A549 (cell line): Measurements from ENCODE around the gene DDX10. TPM values are rescaled to one million over a fixed set of nuclear protein-coding genes. Genes with fewer than 3 reads are reported as not detected.

Experiments used
- ATAC-seq, 2 experiments: fragments of 200-7000 bp in 1 of 2; fragments of >200 bp in 1 of 2; cut with Nextera tagmentation in 1 of 2; cut with Tn5 transposase in 1 of 2; 3 replicates each; pipeline versions ENCODE4 v1.8.0 to v1.9.1; 2018 to 2020; ENCODE audit warnings: mild to moderate bottlenecking in 1 of 2, moderate library complexity in 1 of 2
- CTCF ChIA-PET: fragments of 300-600 bp; sonication (Branson Sonifier 250); formaldehyde crosslinking; extraction: SDS; loops from one replicate; lab custom pipeline; 2021; ENCODE audit warnings: antibody characterized with exemption, inconsistent platforms; lab: Yijun Ruan, JAX
- POLR2A ChIA-PET: fragments of 350-600 bp; formaldehyde crosslinking; extraction: SDS; loops from one replicate; lab custom pipeline; 2021; ENCODE audit warnings: antibody characterized with exemption, inconsistent platforms; lab: Yijun Ruan, JAX
- DNase-seq, 2 experiments: peaks; one replicate each; pipeline versions ENCODE4 v3.0.0 to v3.0.0-alpha.2; 2011 to 2016; ENCODE audit warnings: low read depth in 1 of 2, low spot score in 1 of 2
- FAIRE-seq: peaks from 2 replicates; lab custom pipeline; 2011; peaks lifted over from hg19 to GRCh38; lab: Jason Lieb, UNC
- H3K27ac ChIP-seq, 2 experiments: fragments of >200 bp; sonication (Bioruptor Twin); formaldehyde crosslinking; 3 replicates each; pipeline ENCODE4 v1.5.1; 2016 to 2017
- H3K4me1 ChIP-seq: fragments of >200 bp; sonication (Bioruptor Twin); formaldehyde crosslinking; 3 replicates; pipeline ENCODE4 v1.6.1; 2016
- H3K4me2 ChIP-seq: fragments of >200 bp; sonication (Bioruptor Twin); formaldehyde crosslinking; 3 replicates; pipeline ENCODE4 v1.6.1; 2016
- H3K4me3 ChIP-seq: fragments of >200 bp; sonication (Bioruptor Twin); formaldehyde crosslinking; 3 replicates; pipeline ENCODE4 v1.5.1; 2016
- H3K9me3 ChIP-seq: fragments of >200 bp; sonication (Bioruptor Twin); formaldehyde crosslinking; 3 replicates; pipeline ENCODE4 v1.6.1; 2016
- BHLHE40 ChIP-seq: IDR thresholded peaks from 2 replicates; pipeline ENCODE4 v1.6.1; 2012; ENCODE audit warnings: low read depth, low read length, inconsistent platforms
- CBX8 ChIP-seq: fragments of 200-600 bp; sonication (generic); IDR thresholded peaks from 2 replicates; pipeline ENCODE4 v1.6.1; 2016
- CEBPB ChIP-seq, 2 experiments: fragments of >200 bp in 1 of 2; sonication (Bioruptor Twin) in 1 of 2; formaldehyde crosslinking in 1 of 2; IDR thresholded peaks; 2 replicates each; pipeline ENCODE4 v1.6.1; 2012 to 2016
- CHD2 ChIP-seq: fragments of 150-350 bp; IDR thresholded peaks from 2 replicates; pipeline ENCODE4 v1.6.1; 2014; ENCODE audit warnings: low read length; ENCODE audit not compliant: partially characterized antibody
- CHD4 ChIP-seq: fragments of 200-600 bp; sonication (generic); IDR thresholded peaks from 2 replicates; pipeline ENCODE4 v1.6.1; 2016; ENCODE audit warnings: antibody characterized with exemption, mild to moderate bottlenecking, borderline replicate concordance
- EHF ChIP-seq: fragments of 250-450 bp; sonication (Bioruptor Pico); IDR thresholded peaks from 2 replicates; pipeline ENCODE4 v1.5.0; 2020; ENCODE audit warnings: mild to moderate bottlenecking
- EHMT2 ChIP-seq: fragments of 200-600 bp; sonication (generic); IDR thresholded peaks from 2 replicates; pipeline ENCODE4 v1.6.1; 2016; ENCODE audit warnings: antibody characterized with exemption, low read depth, mild to moderate bottlenecking, moderate library complexity
- FOXS1 ChIP-seq: fragments of 250-450 bp; sonication (Bioruptor Pico); IDR thresholded peaks from 2 replicates; pipeline ENCODE4 v1.5.0; 2020; ENCODE audit warnings: mild to moderate bottlenecking, moderate library complexity
- GATA3 ChIP-seq: IDR thresholded peaks from 2 replicates; pipeline ENCODE4 v1.6.1; 2012; ENCODE audit warnings: borderline replicate concordance
- HEYL ChIP-seq: fragments of 250-450 bp; sonication (Bioruptor Pico); IDR thresholded peaks from 2 replicates; pipeline ENCODE4 v1.8.0; 2021; ENCODE audit warnings: mild to moderate bottlenecking, moderate library complexity
- HOXA7 ChIP-seq: fragments of 250-450 bp; sonication (Bioruptor Pico); IDR thresholded peaks from 2 replicates; pipeline ENCODE4 v1.5.0; 2020; ENCODE audit warnings: mild to moderate bottlenecking, moderate library complexity
- MAFK ChIP-seq: fragments of 450-650 bp; IDR thresholded peaks from 2 replicates; pipeline ENCODE4 v1.6.1; 2014; ENCODE audit not compliant: partially characterized antibody
- MYC ChIP-seq: IDR thresholded peaks from 2 replicates; pipeline ENCODE4 v1.6.1; 2012; ENCODE audit warnings: mild to moderate bottlenecking, inconsistent platforms, low read length, improper control_type of control experiment, borderline replicate concordance
- POLR2A ChIP-seq: IDR thresholded peaks from 2 replicates; pipeline ENCODE4 v1.6.1; 2012; ENCODE audit warnings: mild to moderate bottlenecking, low read length
- POLR2AphosphoS2 ChIP-seq: conservative IDR thresholded peaks from 2 replicates; pipeline ENCODE4 v1.6.1; 2012; ENCODE audit warnings: low read length, improper control_type of control experiment, inconsistent platforms
- RCOR1 ChIP-seq: fragments of 150-350 bp; IDR thresholded peaks from 2 replicates; pipeline ENCODE4 v1.6.1; 2014; ENCODE audit warnings: antibody characterized with exemption, low read length, low read depth
- SMC3 ChIP-seq: fragments of >200 bp; sonication (Bioruptor Twin); formaldehyde crosslinking; IDR thresholded peaks from 3 replicates; pipeline ENCODE4 v1.6.1; 2018; ENCODE audit warnings: inconsistent platforms
- ZSCAN20 ChIP-seq: fragments of 250-450 bp; sonication (Bioruptor Pico); IDR thresholded peaks from 2 replicates; pipeline ENCODE4 v1.8.0; 2022; ENCODE audit warnings: mild to moderate bottlenecking, moderate library complexity
- WGBS: methylation state at CpG from one replicate; pipeline ENCODE4 v1.1.6; 2017; ENCODE audit errors: missing lambda C conversion rate; 5-methylcytosine and 5-hydroxymethylcytosine counted together
- polyA plus RNA-seq, 4 experiments: library from polyadenylated mRNA; depleted of rRNA in 3 of 4; stranded (reverse); fragments of >200 nt; fragmentation: RNase III in 1 of 4; extraction: RNeasy Plus Mini Kit Qiagen cat#74134 plus additional on column Dnase treatment in 1 of 4; gene quantifications; 2 replicates in 3 of 4; 3 replicates in 1 of 4; pipeline ENCODE4 v1.2.3, GENCODE V29; 2011 to 2017
- TF ChIP-seq, protein P1 (sequence below): fragments of >200 bp; sonication (Bioruptor Twin); formaldehyde crosslinking; IDR thresholded peaks from 2 replicates; pipeline ENCODE4 v1.6.1; 2016
- TF ChIP-seq, protein P2 (sequence below): fragments of 200-600 bp; sonication (generic); IDR thresholded peaks from 2 replicates; pipeline ENCODE4 v1.6.1; 2016; ENCODE audit warnings: antibody characterized with exemption, mild to moderate bottlenecking, moderate library complexity
- TF ChIP-seq, protein P3 (sequence below): fragments of 250-450 bp; sonication (Bioruptor Pico); IDR thresholded peaks from 2 replicates; pipeline ENCODE4 v1.5.0; 2021; ENCODE audit warnings: mild to moderate bottlenecking, moderate library complexity, borderline replicate concordance
- TF ChIP-seq, protein P4 (sequence below): fragments of >200 bp; sonication (Bioruptor Twin); formaldehyde crosslinking; IDR thresholded peaks from 3 replicates; pipeline ENCODE4 v1.6.1; 2016

Gene DDX10
- polyA plus RNA-seq, 2 of the 4 experiments (the other 2 are of a cell fraction), result 46.0 to 189 TPM

DNA sequence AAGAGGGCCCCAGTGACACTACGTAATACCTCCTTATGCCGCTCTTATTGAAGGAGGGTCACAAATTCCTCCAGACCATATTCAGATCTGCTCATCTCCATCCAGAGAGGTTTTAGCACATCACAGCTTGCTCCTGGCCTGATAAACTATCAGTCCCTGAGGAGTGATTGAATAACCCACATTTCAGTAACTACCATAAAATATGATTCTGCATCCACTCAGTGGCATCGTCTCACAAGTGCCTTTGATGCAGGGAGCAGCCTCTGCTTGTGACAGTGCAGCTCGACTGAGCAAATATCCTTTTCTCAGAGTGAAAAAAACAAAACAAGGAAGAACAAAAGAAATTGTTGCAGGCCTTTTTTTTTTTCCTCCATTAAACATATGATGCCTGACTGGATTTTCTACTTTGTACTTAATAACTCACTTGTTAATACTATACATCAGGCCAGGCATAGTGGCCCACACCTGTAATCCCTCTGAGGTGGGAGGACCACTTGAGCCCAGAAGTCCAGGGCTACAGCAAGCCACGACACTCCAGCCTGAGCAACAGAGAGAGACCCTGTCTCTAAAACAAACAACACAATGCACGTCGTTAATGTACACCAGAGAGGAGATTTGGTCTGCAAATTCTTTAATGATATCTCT, 64.5 kb downstream of the DDX10 start:
- ATAC-seq (no peak), DNase-seq (no peak), FAIRE-seq (no peak)
- Histone ChIP-seq H3K4me2 (no peak overlapping the region), H3K9me3 (peaks cover 6% of the 10 kb centered on the region; the same call in 1 of the 3 replicates), H3K4me1 (peaks cover 15% of the 10 kb centered on the region; the same call in 2 of the 3 replicates), H3K4me3 (no peak overlapping the region), H3K27ac (no peak overlapping the region)
- 86% methylated on average over 7 of the region's 7 CpGs for WGBS
- TF ChIP-seq HOXA7 (CRISPR knock-in tag) (no peak), SMC3 (no peak), EHF (CRISPR knock-in tag) (no peak), CBX8 (no peak), CHD4 (no peak), FOXS1 (CRISPR knock-in tag) (no peak)
- ChIA-PET CTCF (interaction anchor here (1.3 kb wide), 1 partner anchor 1210 kb away, joined by 3 read pairs; no protein-coding TSS in a partner anchor), POLR2A (no interaction called here)

DNA sequence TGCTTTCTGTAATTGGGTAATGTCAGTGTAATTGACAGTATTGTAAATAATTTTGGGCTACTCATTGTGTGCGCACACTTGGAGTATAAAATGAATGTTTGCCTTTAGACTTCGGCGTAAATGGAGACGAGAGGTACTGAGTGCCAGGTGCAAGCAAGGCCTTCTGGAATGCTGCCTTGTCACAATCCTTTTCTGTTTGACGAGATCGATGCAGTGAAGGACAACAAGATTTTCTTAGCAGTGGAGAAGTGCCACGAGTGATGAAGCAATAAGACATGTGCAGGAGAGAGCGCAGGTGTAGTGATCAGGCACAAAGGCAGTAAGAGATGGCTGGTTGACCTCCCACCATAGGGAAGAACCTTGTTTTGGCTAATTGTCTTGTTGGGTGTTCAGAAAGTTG, 67.5 kb downstream of the DDX10 start:
- FAIRE-seq, result no peak
- Histone ChIP-seq H3K27ac (no peak overlapping the region), H3K4me3 (no peak overlapping the region), H3K9me3 (no peaks in the 10 kb centered on the region), H3K4me2 (no peak overlapping the region), H3K4me1 (peaks cover 18% of the 10 kb centered on the region; the same call in 2 of the 3 replicates)
- TF ChIP-seq CHD2, result no peak
- TF ChIP-seq, protein P1, sequence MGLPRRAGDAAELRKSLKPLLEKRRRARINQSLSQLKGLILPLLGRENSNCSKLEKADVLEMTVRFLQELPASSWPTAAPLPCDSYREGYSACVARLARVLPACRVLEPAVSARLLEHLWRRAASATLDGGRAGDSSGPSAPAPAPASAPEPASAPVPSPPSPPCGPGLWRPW, result no peak
- TF ChIP-seq, protein P2, sequence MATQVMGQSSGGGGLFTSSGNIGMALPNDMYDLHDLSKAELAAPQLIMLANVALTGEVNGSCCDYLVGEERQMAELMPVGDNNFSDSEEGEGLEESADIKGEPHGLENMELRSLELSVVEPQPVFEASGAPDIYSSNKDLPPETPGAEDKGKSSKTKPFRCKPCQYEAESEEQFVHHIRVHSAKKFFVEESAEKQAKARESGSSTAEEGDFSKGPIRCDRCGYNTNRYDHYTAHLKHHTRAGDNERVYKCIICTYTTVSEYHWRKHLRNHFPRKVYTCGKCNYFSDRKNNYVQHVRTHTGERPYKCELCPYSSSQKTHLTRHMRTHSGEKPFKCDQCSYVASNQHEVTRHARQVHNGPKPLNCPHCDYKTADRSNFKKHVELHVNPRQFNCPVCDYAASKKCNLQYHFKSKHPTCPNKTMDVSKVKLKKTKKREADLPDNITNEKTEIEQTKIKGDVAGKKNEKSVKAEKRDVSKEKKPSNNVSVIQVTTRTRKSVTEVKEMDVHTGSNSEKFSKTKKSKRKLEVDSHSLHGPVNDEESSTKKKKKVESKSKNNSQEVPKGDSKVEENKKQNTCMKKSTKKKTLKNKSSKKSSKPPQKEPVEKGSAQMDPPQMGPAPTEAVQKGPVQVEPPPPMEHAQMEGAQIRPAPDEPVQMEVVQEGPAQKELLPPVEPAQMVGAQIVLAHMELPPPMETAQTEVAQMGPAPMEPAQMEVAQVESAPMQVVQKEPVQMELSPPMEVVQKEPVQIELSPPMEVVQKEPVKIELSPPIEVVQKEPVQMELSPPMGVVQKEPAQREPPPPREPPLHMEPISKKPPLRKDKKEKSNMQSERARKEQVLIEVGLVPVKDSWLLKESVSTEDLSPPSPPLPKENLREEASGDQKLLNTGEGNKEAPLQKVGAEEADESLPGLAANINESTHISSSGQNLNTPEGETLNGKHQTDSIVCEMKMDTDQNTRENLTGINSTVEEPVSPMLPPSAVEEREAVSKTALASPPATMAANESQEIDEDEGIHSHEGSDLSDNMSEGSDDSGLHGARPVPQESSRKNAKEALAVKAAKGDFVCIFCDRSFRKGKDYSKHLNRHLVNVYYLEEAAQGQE, result no peak
- no peak for TF ChIP-seq EHMT2
- TF ChIP-seq BHLHE40, result no peak
- no peak for TF ChIP-seq CEBPB (IDR thresholded peaks at IDR 0.05)
- TF ChIP-seq, protein P3, sequence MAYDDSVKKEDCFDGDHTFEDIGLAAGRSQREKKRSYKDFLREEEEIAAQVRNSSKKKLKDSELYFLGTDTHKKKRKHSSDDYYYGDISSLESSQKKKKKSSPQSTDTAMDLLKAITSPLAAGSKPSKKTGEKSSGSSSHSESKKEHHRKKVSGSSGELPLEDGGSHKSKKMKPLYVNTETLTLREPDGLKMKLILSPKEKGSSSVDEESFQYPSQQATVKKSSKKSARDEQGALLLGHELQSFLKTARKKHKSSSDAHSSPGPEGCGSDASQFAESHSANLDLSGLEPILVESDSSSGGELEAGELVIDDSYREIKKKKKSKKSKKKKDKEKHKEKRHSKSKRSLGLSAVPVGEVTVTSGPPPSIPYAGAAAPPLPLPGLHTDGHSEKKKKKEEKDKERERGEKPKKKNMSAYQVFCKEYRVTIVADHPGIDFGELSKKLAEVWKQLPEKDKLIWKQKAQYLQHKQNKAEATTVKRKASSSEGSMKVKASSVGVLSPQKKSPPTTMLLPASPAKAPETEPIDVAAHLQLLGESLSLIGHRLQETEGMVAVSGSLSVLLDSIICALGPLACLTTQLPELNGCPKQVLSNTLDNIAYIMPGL (CRISPR knock-in tag), result no peak
- no peak for TF ChIP-seq SMC3
- no peak for TF ChIP-seq ZSCAN20 (CRISPR knock-in tag)
- no peak for TF ChIP-seq POLR2AphosphoS2
- no peak for TF ChIP-seq MAFK
- no peak for TF ChIP-seq HEYL (CRISPR knock-in tag)
- TF ChIP-seq POLR2A, result no peak
- TF ChIP-seq, protein P4, sequence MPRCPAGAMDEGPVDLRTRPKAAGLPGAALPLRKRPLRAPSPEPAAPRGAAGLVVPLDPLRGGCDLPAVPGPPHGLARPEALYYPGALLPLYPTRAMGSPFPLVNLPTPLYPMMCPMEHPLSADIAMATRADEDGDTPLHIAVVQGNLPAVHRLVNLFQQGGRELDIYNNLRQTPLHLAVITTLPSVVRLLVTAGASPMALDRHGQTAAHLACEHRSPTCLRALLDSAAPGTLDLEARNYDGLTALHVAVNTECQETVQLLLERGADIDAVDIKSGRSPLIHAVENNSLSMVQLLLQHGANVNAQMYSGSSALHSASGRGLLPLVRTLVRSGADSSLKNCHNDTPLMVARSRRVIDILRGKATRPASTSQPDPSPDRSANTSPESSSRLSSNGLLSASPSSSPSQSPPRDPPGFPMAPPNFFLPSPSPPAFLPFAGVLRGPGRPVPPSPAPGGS, result no peak
- no peak for TF ChIP-seq GATA3
- no peak for TF ChIP-seq MYC
- no peak for TF ChIP-seq RCOR1
- DNase-seq, result no peak
- CTCF ChIA-PET, result interaction anchor here (1.2 kb wide), 1 partner anchor 14 kb away, joined by 4 read pairs; no protein-coding TSS in a partner anchor
- 89% methylated on average over 8 of the region's 8 CpGs for WGBS
- ATAC-seq, result no peak
- POLR2A ChIA-PET, result no interaction called here
